OCI-LY1 (cell line): ENCODE data around the gene PCBP1.

ENCODE experiments used
- CTCF ChIP-seq: fragments of 200-600 bp; sonication (generic), shearing (Covaris generic); IDR thresholded peaks from 2 replicates; pipeline ENCODE4 v1.5.1; 2017; ENCODE audit warnings: mild to moderate bottlenecking, antibody characterized with exemption, low read length, moderate library complexity, mixed read lengths
- EZH2 ChIP-seq: fragments of 200-600 bp; sonication (generic), shearing (Covaris generic); IDR thresholded peaks from 2 replicates; pipeline ENCODE4 v1.8.0; 2017; ENCODE audit warnings: borderline replicate concordance, mixed run types, mild to moderate bottlenecking, antibody characterized with exemption, low read length, moderate library complexity, mixed read lengths

- TF ChIP-seq EZH2, result no peak
- peak; percentile 30; the same call in 1 of the 2 replicates for TF ChIP-seq CTCF
These were observed 16.3 kb downstream of the PCBP1 start for GRCh38 chr2:70103531-70104061.
